AG04449 (cell line): Measurements from ENCODE around the gene KCNQ1.

Experiments used
- CTCF ChIA-PET: fragments of 350-600 bp; formaldehyde crosslinking; extraction: SDS; loops from one replicate; lab custom pipeline; 2021; ENCODE audit warnings: antibody characterized with exemption; lab: Yijun Ruan, JAX
- POLR2A ChIA-PET: fragments of 400-600, 350-600 bp; formaldehyde crosslinking; extraction: SDS; loops from one replicate; lab custom pipeline; 2020; ENCODE audit warnings: antibody characterized with exemption, inconsistent platforms; lab: Yijun Ruan, JAX
- DNase-seq: peaks from one replicate; pipeline ENCODE4 v3.0.0-alpha.2; 2010; ENCODE audit warnings: low read depth, low spot score
- H3K4me3 ChIP-seq: 2 replicates; pipeline ENCODE4 v1.5.1; 2011; ENCODE audit warnings: low read depth, mild to moderate bottlenecking, control low read depth, low read length
- CTCF ChIP-seq: IDR thresholded peaks from one replicate; pipeline ENCODE4 v1.5.1; 2011; ENCODE audit warnings: mild to moderate bottlenecking, moderate library complexity, low read length, control low read depth, inconsistent platforms; ENCODE audit not compliant: insufficient read depth; ENCODE audit errors: missing control alignments

Gene KCNQ1

DNA sequence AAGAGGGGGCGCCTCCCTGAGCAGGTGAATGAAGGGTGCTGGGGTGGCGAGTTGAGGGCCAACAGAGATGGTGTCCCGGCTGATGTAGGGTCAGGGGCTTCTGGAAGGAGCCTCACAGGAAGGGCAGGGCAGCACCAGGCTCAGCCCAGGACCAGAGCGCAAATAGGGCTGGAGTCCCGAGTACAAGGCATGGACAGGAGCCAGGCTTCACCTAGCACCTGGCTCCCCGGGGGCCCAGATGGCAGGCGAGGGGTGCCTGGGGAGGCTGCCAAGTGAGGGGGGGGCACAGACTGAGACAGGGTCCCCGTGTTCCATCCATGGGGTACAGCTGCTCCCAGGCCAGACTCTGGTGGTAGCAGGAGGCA is 105.8 kb downstream of the KCNQ1 start:
- ChIA-PET POLR2A (no interaction called here), CTCF (interaction anchor here (1.5 kb wide), 2 partner anchors 17 to 337 kb away, joined by 4 read pairs; no protein-coding TSS in a partner anchor)
- no peak for DNase-seq
- no peak overlapping the region for H3K4me3 ChIP-seq
- TF ChIP-seq CTCF, result no peak

DNA sequence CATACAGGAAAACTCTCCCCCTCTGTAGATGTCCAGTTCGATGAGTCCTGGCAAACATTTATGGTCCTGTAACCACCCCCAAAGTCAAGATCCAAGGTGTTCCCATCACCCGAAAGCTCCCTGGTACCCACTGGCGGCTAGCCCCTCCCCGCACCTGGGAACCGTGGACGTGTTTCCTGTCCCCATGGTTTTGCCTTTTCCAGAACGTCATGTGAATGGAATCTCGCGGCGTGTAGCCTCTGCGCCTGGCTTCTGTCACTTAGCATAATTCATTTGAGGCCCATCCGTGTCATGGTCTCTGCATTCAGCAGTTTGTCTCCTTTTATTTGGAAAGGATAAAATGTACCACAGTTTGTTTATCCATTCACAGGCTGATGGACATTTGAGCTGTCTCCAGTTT is 106.3 kb downstream of the KCNQ1 start:
- no peak for DNase-seq
- ChIA-PET CTCF (interaction anchor here (1.5 kb wide), 1 partner anchor 18 kb away, joined by 4 read pairs; no protein-coding TSS in a partner anchor), POLR2A (no interaction called here)
- H3K4me3 ChIP-seq, result no peak overlapping the region
- no peak for TF ChIP-seq CTCF

DNA sequence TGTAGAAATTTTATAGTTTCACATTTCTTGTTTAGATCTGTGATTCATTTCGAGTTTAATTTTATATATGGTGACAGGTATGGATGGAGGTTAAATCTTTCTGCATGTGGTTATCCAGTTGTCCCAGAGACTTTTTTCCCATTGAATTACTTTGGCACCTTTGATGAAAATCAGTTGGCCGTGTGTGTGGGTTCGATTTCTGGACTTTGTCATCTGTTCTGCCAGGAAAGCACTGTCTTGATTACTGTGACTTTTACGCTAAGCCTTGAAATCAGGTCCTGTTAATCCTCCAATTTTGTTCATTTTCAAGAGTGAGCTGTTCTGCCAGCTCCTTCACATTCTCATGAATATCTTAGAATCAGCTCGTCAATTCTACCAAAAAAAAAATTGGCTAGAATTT is 107.4 kb downstream of the KCNQ1 start:
- DNase-seq, result no peak
- ChIA-PET CTCF (no interaction called here), POLR2A (no interaction called here)
- no peak for TF ChIP-seq CTCF
- H3K4me3 ChIP-seq, result no peak overlapping the region

- POLR2A ChIA-PET, result no interaction called here
- CTCF ChIA-PET, result no interaction called here
Measured at GRCh38 chr11:2553198-2553597, 108.4 kb downstream of the KCNQ1 start.

GRCh38 chr11:2553886-2554285 is 109.1 kb downstream of the KCNQ1 start:
- DNase-seq, result no peak
- no peak for TF ChIP-seq CTCF
- CTCF ChIA-PET, result no interaction called here
- no peak overlapping the region for H3K4me3 ChIP-seq
- POLR2A ChIA-PET, result no interaction called here

More at GRCh38 chr11:2553198-2553597, 108.4 kb downstream of the KCNQ1 start:
- TF ChIP-seq CTCF, result no peak
- no peak overlapping the region for H3K4me3 ChIP-seq
- DNase-seq, result no peak

DNA sequence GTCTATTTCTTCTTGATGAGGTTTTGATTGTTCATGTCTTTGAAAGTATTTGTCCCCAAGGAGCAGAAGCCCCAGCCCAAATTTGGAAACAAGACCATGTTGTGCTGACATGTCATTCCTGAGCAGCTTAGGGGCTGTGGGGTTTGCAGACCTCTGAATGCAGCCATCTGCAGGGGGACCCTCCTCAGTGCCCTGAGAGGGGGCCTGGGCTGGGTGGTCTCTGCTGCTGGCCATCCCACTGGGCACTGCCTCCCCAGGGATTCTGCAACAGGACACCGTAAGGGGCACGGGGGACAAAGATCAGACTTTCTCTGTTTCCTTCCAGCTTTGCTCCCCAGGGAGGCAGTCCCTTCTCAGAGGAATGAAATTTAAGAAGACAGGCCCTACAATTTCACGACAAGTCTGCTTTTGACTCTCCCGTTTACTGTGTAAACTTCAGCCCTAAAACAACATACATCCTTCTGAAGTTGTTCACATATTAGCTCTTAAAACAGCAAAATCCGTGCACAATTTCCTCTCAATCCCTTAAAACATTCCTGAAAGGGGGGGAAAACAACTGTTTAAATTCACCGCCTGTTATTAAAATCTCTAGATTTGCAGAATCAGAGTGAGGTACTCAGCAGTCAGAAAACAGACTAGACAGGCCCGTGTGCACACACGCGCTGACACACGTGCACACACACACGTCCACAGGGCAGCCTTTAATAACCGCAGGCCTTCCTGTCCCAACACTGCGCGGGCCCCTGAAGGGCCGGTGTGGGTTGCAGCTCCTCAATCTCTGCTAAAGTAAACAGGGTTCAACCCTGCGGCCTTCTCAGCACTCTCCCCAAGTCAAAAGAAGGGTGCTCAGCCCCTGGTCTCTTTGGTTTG is 109.8 kb downstream of the KCNQ1 start:
- no peak for DNase-seq
- ChIA-PET POLR2A (no interaction called here), CTCF (interaction anchor here (1.0 kb wide), 1 partner anchor 22 kb away, joined by 3 read pairs; no protein-coding TSS in a partner anchor)
- no peak for TF ChIP-seq CTCF
- no peak overlapping the region for H3K4me3 ChIP-seq
